HepG2 (cell line): Measurements from ENCODE around the gene CEL. TPM values are rescaled to one million over a fixed set of nuclear protein-coding genes. Genes with fewer than 3 reads are reported as not detected.

Experiments used
- ATAC-seq: fragments of 200-7000 bp; cut with Tn5 transposase; 3 replicates; pipeline ENCODE4 v1.9.1; 2020; ENCODE audit warnings: mild to moderate bottlenecking, moderate library complexity
- BruUV-seq: library from RNA; stranded (reverse); fragments of 400-500 nt; replicated peaks from 2 replicates; lab custom pipeline; 2021; lab: Mats Ljungman, UMichigan
- CTCF ChIA-PET: fragments of 300-600 bp; formaldehyde crosslinking; extraction: SDS; loops from one replicate; lab custom pipeline; 2021; ENCODE audit warnings: low total read pairs, inconsistent platforms, low intra/inter-chr PET ratio; lab: Yijun Ruan, JAX
- POLR2A ChIA-PET: fragments of 350-600 bp; sonication (Branson Sonifier 250); formaldehyde crosslinking; loops from one replicate; lab custom pipeline; 2020; ENCODE audit warnings: antibody characterized with exemption, inconsistent platforms; lab: Yijun Ruan, JAX
- DNase-seq: peaks from one replicate; pipeline ENCODE4 v3.0.0-alpha.2; 2015; ENCODE audit warnings: low spot score
- FAIRE-seq: peaks from 3 replicates; lab custom pipeline; 2011; peaks lifted over from hg19 to GRCh38; lab: Jason Lieb, UNC
- H2AFZ ChIP-seq: one replicate; pipeline ENCODE4 v1.6.1; 2011; ENCODE audit warnings: low read length, inconsistent platforms
- H3K27ac ChIP-seq: fragments of 300-600 bp; 3 replicates; pipeline ENCODE4 v1.8.0; 2011; ENCODE audit warnings: mixed run types, mild to moderate bottlenecking, mixed read lengths, low read length, inconsistent platforms; ENCODE audit not compliant: insufficient read depth; ENCODE audit errors: extremely low read length
- H3K27me3 ChIP-seq, 2 experiments: fragments of 200-600 bp in 1 of 2; 2 replicates in 1 of 2; 3 replicates in 1 of 2; pipeline versions ENCODE4 v1.6.0 to v1.8.0; 2011; ENCODE audit warnings: low read length in 2 of 2, mild to moderate bottlenecking in 2 of 2, moderate library complexity in 2 of 2, inconsistent platforms in 1 of 2; ENCODE audit not compliant: insufficient read depth in 2 of 2, control insufficient read depth in 1 of 2
- H3K36me3 ChIP-seq, 2 experiments: fragments of 200-600 bp in 1 of 2; replicated peaks in 1 of 2; 2 replicates in 1 of 2; 3 replicates in 1 of 2; pipeline versions ENCODE4 v1.5.1 to v1.8.0; 2011; ENCODE audit warnings: low read length in 2 of 2, inconsistent platforms in 1 of 2; ENCODE audit not compliant: insufficient read depth in 2 of 2, control insufficient read depth in 1 of 2
- H3K4me1 ChIP-seq: 2 replicates; pipeline ENCODE4 v1.5.1; 2012; ENCODE audit warnings: low read length, inconsistent platforms; ENCODE audit not compliant: insufficient read depth
- H3K4me2 ChIP-seq: 2 replicates; pipeline ENCODE4 v1.6.0; 2011; ENCODE audit warnings: low read depth, low read length, inconsistent platforms
- H3K4me3 ChIP-seq, 3 experiments: fragments of 200-600 bp in 1 of 3; sonication (generic), shearing (Covaris generic) in 1 of 3; replicated peaks in 1 of 3; 2 replicates each; pipeline ENCODE4 v1.5.1; 2011 to 2016; ENCODE audit warnings: low read length in 3 of 3, inconsistent platforms in 2 of 3, low read depth in 2 of 3, mild to moderate bottlenecking in 2 of 3, control low read depth in 1 of 3, mixed read lengths in 1 of 3; ENCODE audit not compliant: insufficient read depth in 1 of 3
- H3K79me2 ChIP-seq: one replicate; pipeline ENCODE4 v1.6.1; 2011; ENCODE audit warnings: low read length, inconsistent platforms; ENCODE audit not compliant: insufficient read depth
- H3K9ac ChIP-seq: 2 replicates; pipeline ENCODE4 v1.6.0; 2011; ENCODE audit warnings: mild to moderate bottlenecking, low read depth, low read length, inconsistent platforms; ENCODE audit not compliant: insufficient read depth
- H3K9me3 ChIP-seq: 2 replicates; pipeline ENCODE4 v1.5.1; 2012; ENCODE audit warnings: mild to moderate bottlenecking, low read length
- H4K20me1 ChIP-seq: 2 replicates; pipeline ENCODE4 v1.6.0; 2011; ENCODE audit warnings: inconsistent platforms, mild to moderate bottlenecking, low read length, moderate library complexity; ENCODE audit not compliant: insufficient read depth
- AGO2 ChIP-seq: fragments of 200-400 bp; formaldehyde crosslinking; optimal IDR thresholded peaks from 2 replicates; pipeline ENCODE3; 2017; ENCODE audit warnings: mild to moderate bottlenecking, low read depth, low read length, moderate library complexity
- HOXA7 ChIP-seq: sonication (generic); formaldehyde crosslinking; IDR thresholded peaks from 2 replicates; pipeline ENCODE4 v1.8.1; 2022; ENCODE audit warnings: mild to moderate bottlenecking, missing genetic modification reagents, moderate library complexity
- KAT7 ChIP-seq: IDR thresholded peaks from 2 replicates; pipeline ENCODE4 v1.6.1; 2018; ENCODE audit warnings: borderline replicate concordance, missing compliant biosample characterization
- POLR2A ChIP-seq, 2 experiments: IDR thresholded peaks; 2 replicates each; pipeline ENCODE4 v1.6.1; 2011; ENCODE audit warnings: low read depth in 2 of 2, low read length in 2 of 2, mild to moderate bottlenecking in 1 of 2, moderate library complexity in 1 of 2; ENCODE audit not compliant: insufficient read depth in 1 of 2
- RFX1 ChIP-seq: fragments of 450-650 bp; IDR thresholded peaks from 2 replicates; pipeline ENCODE4 v1.6.1; 2017
- SOX13 ChIP-seq, 3 experiments: fragments of 450-650 bp in 1 of 3; sonication (generic) in 1 of 3; formaldehyde crosslinking in 1 of 3; IDR thresholded peaks in 2 of 3; conservative IDR thresholded peaks in 1 of 3; 2 replicates each; pipeline versions ENCODE4 v1.5.0 to v1.6.1; 2016 to 2020; ENCODE audit warnings: antibody characterized with exemption in 1 of 3, mild to moderate bottlenecking in 1 of 3, missing compliant biosample characterization in 1 of 3, missing genetic modification reagents in 1 of 3, moderate library complexity in 1 of 3
- SP4 ChIP-seq: sonication (generic); formaldehyde crosslinking; IDR thresholded peaks from 2 replicates; pipeline ENCODE4 v1.8.1; 2023; ENCODE audit warnings: mild to moderate bottlenecking, missing genetic modification reagents
- ZNF354B ChIP-seq: sonication (generic); formaldehyde crosslinking; IDR thresholded peaks from 2 replicates; pipeline ENCODE4 v1.8.0; 2022; ENCODE audit warnings: mild to moderate bottlenecking, missing genetic modification reagents
- ZNF484 ChIP-seq: sonication (generic); formaldehyde crosslinking; IDR thresholded peaks from 2 replicates; pipeline ENCODE4 v1.5.1; 2020; ENCODE audit warnings: mild to moderate bottlenecking, low read depth, missing genetic modification reagents, borderline replicate concordance
- WGBS: methylation state at CpG from one replicate; pipeline ENCODE4 v1.1.6; 2017; ENCODE audit warnings: low lambda C conversion rate; 5-methylcytosine and 5-hydroxymethylcytosine counted together
- in situ Hi-C: cut with HindIII; loops from 2 replicates; pipeline ENCODE4 v1.10.0; 2017; ENCODE audit warnings: low pct_unique_long_range_greater_than_20kb; ENCODE audit not compliant: extremely low pct_ligation_motif_present
- intact Hi-C: fragments of 100-400 bp; cut with micrococcal nuclease; formaldehyde crosslinking; loops from one replicate; pipeline ENCODE4 v1.10.0; 2022; ENCODE audit not compliant: unreplicated experiment
- polyA plus RNA-seq, 8 experiments: library from polyadenylated mRNA; depleted of rRNA in 3 of 8; stranded (reverse) in 7 of 8; unstranded in 1 of 8; fragments of >200 nt; fragmentation: Illumina TruSeq in 4 of 8; extraction: Trizol in 4 of 8; gene quantifications; 2 replicates each; pipeline versions ENCODE4 v1.2.1 to v1.2.3, GENCODE V29; 2011 to 2016; ENCODE audit warnings: low read depth in 4 of 8, missing spikeins in 1 of 8, mixed read lengths in 1 of 8; ENCODE audit not compliant: insufficient read depth in 1 of 8
- total RNA-seq, 5 experiments: library from RNA; depleted of rRNA; stranded (reverse); fragments of >200 nt; fragmentation: Illumina TruSeq; extraction: Trizol; gene quantifications; 2 replicates each; pipeline ENCODE4 v1.2.3, GENCODE V29; 2016; ENCODE audit warnings: low read depth in 1 of 5
- TF ChIP-seq, protein P1 (sequence below): sonication (generic); formaldehyde crosslinking; IDR thresholded peaks from 2 replicates; pipeline ENCODE4 v1.4.0; 2020; ENCODE audit warnings: missing genetic modification reagents, mild to moderate bottlenecking, borderline replicate concordance
- TF ChIP-seq, protein P2 (sequence below): sonication (generic); formaldehyde crosslinking; IDR thresholded peaks from 2 replicates; pipeline ENCODE4 v1.4.0; 2020; ENCODE audit warnings: missing genetic modification reagents

CEL gene
- total and polyA plus RNA-seq, 2 of the 13 experiments (the other 11 are each of a cell fraction or from before 2014, with no cell fraction given), result 0.63 to 1.5 TPM

DNA sequence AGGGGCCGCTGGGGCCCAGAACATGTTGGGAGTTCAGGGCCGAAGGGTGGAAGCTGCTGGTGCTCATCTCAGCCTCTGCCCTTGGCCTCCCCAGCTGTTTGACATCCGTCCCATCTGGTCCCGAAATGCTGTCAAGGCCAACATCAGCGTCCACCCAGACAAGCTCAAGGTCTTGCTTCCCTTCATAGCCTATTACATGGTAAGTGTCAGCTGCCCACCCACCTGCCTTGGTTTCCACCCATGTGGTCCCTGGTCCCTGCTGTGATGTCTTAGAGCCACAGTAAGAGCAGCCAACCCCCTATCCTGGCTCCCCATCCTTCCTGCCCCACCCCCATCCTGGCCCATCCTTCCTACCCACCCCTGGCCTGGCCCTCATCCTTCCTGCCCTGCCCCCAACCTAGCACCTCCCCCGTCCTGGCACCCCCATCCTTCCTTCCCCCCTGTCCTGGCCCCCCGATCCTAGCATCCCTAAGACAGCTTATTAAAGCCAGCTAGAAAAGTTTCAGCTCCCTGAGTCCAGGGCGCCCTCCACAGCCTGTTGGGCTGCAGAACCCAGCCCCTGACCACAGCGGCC is 9.7 kb upstream of the CEL start (continued):
- TF ChIP-seq, protein P1, sequence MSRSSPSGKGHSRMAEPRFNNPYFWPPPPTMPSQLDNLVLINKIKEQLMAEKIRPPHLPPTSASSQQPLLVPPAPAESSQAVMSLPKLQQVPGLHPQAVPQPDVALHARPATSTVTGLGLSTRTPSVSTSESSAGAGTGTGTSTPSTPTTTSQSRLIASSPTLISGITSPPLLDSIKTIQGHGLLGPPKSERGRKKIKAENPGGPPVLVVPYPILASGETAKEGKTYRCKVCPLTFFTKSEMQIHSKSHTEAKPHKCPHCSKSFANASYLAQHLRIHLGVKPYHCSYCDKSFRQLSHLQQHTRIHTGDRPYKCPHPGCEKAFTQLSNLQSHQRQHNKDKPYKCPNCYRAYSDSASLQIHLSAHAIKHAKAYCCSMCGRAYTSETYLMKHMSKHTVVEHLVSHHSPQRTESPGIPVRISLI (CRISPR knock-in tag), result no peak
- TF ChIP-seq RFX1, result no peak
- TF ChIP-seq SP4 (CRISPR knock-in tag), result no peak
- no peak for TF ChIP-seq HOXA7 (CRISPR knock-in tag)
- no peak for TF ChIP-seq POLR2A (IDR thresholded peaks at IDR 0.05; ENCODE audit: insufficient read depth in 1 of 2, low read depth in 2 of 2, low read length in 2 of 2)

DNA sequence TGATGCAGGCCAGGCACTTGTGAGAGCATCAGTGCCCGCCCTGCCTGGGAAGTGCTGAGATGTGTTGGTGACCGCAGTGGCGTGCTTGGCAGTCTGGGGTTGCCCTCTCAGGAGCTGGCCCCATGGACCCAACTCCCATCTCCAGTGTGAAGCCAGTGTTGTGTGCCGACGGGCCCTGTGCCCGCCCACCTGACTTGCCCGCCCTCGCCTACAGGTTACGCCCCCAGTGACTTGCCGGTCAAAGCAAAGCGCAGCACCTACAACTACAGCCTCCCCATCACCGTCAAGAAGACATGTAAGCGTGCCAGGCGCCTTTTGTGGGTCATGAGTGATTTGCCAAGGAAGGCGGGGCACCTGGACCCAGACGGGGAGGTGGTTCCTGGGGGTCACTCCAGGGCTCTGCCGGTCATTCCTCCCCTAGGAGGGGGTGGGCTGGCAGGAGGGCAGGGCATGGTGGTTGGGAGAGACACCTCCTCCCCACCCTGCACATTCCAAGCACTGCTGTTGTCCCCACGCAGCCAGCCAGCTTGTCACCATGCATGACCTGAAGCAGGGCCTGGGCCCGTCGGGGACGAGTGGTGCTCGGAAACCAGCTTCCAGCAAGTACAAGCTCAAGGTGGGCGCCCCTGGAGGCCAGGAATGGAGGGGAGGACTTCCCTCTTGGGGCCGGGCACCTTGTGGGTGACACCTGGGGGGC is 7.4 kb upstream of the CEL start:
- no peaks in the 10 kb centered on the region for H3K79me2 ChIP-seq
- FAIRE-seq (no peak), DNase-seq (no peak), ATAC-seq (no peak)
- intact Hi-C loops, result no loop called here
- no peak overlapping the region for H2AFZ ChIP-seq
- no peak overlapping the region for H3K9ac ChIP-seq
- H3K9me3 ChIP-seq, result no peaks in the 10 kb centered on the region
- H4K20me1 ChIP-seq, result no peaks in the 10 kb centered on the region
- no peak overlapping the region for H3K27ac ChIP-seq
- H3K4me3 ChIP-seq, result no peak overlapping the region
- no peak overlapping the region for H3K4me2 ChIP-seq
- in situ Hi-C loops, result no loop called here
- peaks cover 35 to 75% of the 10 kb centered on the region in 2 experiments; a peak in 4 of 5 replicates for H3K36me3 ChIP-seq
- TF ChIP-seq KAT7 (no peak), ZNF354B (CRISPR knock-in tag) (no peak), AGO2 (peak; percentile 69), ZNF484 (CRISPR knock-in tag) (no peak), SOX13 (IDR thresholded peaks at IDR 0.05) (no peak), SOX13 (CRISPR knock-in tag; conservative IDR thresholded peaks at IDR 0.05 in 1 of 2, IDR thresholded peaks at IDR 0.05 in 1 of 2) (no peak)
- TF ChIP-seq, protein P2, sequence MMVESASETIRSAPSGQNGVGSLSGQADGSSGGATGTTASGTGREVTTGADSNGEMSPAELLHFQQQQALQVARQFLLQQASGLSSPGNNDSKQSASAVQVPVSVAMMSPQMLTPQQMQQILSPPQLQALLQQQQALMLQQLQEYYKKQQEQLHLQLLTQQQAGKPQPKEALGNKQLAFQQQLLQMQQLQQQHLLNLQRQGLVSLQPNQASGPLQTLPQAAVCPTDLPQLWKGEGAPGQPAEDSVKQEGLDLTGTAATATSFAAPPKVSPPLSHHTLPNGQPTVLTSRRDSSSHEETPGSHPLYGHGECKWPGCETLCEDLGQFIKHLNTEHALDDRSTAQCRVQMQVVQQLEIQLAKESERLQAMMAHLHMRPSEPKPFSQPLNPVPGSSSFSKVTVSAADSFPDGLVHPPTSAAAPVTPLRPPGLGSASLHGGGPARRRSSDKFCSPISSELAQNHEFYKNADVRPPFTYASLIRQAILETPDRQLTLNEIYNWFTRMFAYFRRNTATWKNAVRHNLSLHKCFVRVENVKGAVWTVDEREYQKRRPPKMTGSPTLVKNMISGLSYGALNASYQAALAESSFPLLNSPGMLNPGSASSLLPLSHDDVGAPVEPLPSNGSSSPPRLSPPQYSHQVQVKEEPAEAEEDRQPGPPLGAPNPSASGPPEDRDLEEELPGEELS, result no peak
- peaks cover 7% of the 10 kb centered on the region for H3K4me1 ChIP-seq
- BruUV-seq, result no TSS peak
- POLR2A ChIA-PET, result no interaction called here
- CTCF ChIA-PET, result no interaction called here
- 100% methylated on average over 7 of the region's 24 CpGs for WGBS
- no peaks in the 10 kb centered on the region for H3K27me3 ChIP-seq
